T-helper 1 cell treated with Interleukin-12 subunit alpha and Interleukin-12 subunit beta and Interleukin-4 antibody, amounts not matched to agents 30 μg/mL and 1 μg/mL, for 36 hours (primary cell): ENCODE data around the gene HDAC9.
"Not testable (repeated sequence)": the region's sequence is repeated elsewhere in the genome, so short reads cannot be mapped to it uniquely, and the experiment has no call there.

ENCODE experiments used
- H3K27ac Mint-ChIP-seq: one replicate; pipeline ENCODE4 v1.8.0; 2021; ENCODE audit warnings: mild to moderate bottlenecking, mixed read lengths
- H3K27me3 Mint-ChIP-seq: one replicate; pipeline ENCODE4 v1.8.0; 2021; ENCODE audit warnings: low read depth, mixed read lengths
- H3K36me3 Mint-ChIP-seq: one replicate; pipeline ENCODE4 v1.8.0; 2021; ENCODE audit warnings: low read depth, mixed read lengths
- H3K4me1 Mint-ChIP-seq: one replicate; pipeline ENCODE4 v1.8.0; 2021; ENCODE audit warnings: low read depth, mixed read lengths
- H3K4me3 Mint-ChIP-seq: one replicate; pipeline ENCODE4 v1.8.0; 2021; ENCODE audit warnings: mild to moderate bottlenecking, moderate library complexity, mixed read lengths
- H3K9me3 Mint-ChIP-seq: one replicate; pipeline ENCODE4 v1.8.0; 2021; ENCODE audit warnings: mixed read lengths

The HDAC9 gene

DNA sequence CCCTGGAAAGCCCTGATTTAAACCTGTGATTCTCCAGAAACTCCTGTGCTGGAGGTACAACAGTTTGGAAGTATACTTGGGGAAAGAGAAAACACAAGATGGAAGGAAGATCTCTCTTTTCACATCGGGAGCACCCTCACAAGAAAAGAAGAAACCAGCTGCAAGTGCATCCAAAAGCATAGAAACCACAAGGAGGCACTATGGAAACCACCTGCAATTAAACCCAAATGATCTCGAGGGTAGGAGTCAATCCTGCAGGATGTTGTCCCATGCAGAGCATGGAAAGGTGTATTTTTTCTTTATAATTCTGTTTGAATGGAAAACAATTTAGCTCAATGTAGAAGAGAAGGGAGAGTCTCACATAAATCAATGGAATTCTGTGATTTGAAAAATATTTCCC lies 411.4 kb downstream of the HDAC9 start:
- H3K27ac Mint-ChIP-seq: no peak overlapping the region
- no peaks in the 10 kb centered on the region for H3K4me1 Mint-ChIP-seq
- no peak overlapping the region for H3K4me3 Mint-ChIP-seq
- no peaks in the 10 kb centered on the region for H3K36me3 Mint-ChIP-seq
- no peaks in the 10 kb centered on the region for H3K27me3 Mint-ChIP-seq
- H3K9me3 Mint-ChIP-seq: peaks cover 26% of the 10 kb centered on the region

- Mint-ChIP-seq H3K4me3 (no peak overlapping the region), H3K27ac (no peak overlapping the region), H3K4me1 (no peaks in the 10 kb centered on the region), H3K27me3 (no peaks in the 10 kb centered on the region), H3K36me3 (no peaks in the 10 kb centered on the region), H3K9me3 (peaks cover 27% of the 10 kb centered on the region)
Measured at GRCh38 chr7:18913106-18913505, 417.6 kb downstream of the HDAC9 start.

GRCh38 chr7:18916826-18917225 lies 421.3 kb downstream of the HDAC9 start:
- no peaks in the 10 kb centered on the region for H3K4me1 Mint-ChIP-seq
- no peak overlapping the region for H3K4me3 Mint-ChIP-seq
- no peak overlapping the region for H3K27ac Mint-ChIP-seq
- peaks cover 21% of the 10 kb centered on the region for H3K9me3 Mint-ChIP-seq
- no peaks in the 10 kb centered on the region for H3K27me3 Mint-ChIP-seq
- H3K36me3 Mint-ChIP-seq: no peaks in the 10 kb centered on the region

DNA sequence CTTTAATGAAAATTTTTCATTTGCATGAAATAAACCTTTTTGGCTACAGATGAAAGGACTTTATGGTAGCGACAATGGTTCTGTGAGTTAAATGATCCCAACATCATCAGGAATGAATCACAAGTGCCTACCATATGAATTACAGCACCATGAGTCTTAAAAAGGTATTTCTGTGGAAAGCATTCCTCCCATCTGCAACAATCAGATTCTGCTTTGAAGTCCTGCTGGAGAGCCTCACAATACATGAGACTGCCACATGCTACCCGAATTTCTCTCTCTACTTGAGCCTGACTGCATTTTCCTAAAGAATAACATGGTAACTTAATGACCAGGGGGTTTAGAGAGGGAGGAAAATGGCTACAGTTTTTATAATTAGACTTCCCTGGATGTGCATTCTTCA lies 431.6 kb downstream of the HDAC9 start:
- H3K9me3 Mint-ChIP-seq: peaks cover 7% of the 10 kb centered on the region
- H3K4me1 Mint-ChIP-seq: no peaks in the 10 kb centered on the region
- no peaks in the 10 kb centered on the region for H3K27me3 Mint-ChIP-seq
- H3K36me3 Mint-ChIP-seq: no peaks in the 10 kb centered on the region
- no peak overlapping the region for H3K4me3 Mint-ChIP-seq
- no peak overlapping the region for H3K27ac Mint-ChIP-seq

GRCh38 chr7:18936265-18936664 lies 440.7 kb downstream of the HDAC9 start:
- Mint-ChIP-seq H3K4me1 (peaks cover 2% of the 10 kb centered on the region), H3K9me3 (peaks cover 3% of the 10 kb centered on the region), H3K27ac (no peak overlapping the region), H3K36me3 (no peaks in the 10 kb centered on the region), H3K4me3 (no peak overlapping the region), H3K27me3 (no peaks in the 10 kb centered on the region)

DNA sequence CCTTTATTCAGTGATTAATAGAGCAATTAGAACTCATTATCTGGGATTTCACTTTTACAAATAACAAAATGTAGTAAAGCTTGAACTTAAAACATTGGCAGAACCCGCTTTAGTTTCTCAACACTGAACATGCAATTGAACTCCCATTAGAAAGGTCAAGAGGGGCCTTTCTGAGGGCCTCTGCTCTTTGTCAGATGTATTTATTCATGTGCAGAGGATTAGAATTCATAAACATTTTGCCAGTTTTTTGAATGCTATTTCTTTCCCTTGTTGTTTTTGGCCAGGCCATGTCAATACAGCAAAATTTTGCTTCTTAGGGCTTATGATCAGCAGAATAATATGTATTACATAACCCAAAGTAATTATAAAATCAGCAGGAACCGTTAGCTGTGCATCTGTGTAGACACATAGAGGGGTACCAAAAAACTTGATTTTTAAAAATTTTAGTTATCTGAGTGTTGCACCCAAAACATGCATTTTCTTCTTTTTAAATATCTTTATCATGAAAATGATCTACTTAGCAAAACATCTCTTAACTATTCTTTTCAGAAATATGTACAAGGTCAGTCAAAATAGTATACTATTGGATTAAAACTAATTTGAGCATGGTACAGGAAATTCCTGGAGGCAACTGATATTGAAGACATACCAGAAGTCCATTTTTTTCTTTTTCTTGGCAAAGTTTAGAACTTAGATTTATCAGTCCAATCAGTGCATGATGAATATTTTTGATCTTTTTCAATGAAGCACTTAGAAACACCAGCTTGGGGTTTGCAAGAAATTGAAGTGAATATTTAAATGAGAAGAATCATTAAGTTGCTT lies 444.4 kb downstream of the HDAC9 start:
- H3K4me3 Mint-ChIP-seq: no peak overlapping the region
- no peaks in the 10 kb centered on the region for H3K36me3 Mint-ChIP-seq
- no peaks in the 10 kb centered on the region for H3K27me3 Mint-ChIP-seq
- no peaks in the 10 kb centered on the region for H3K9me3 Mint-ChIP-seq
- H3K4me1 Mint-ChIP-seq: peaks cover 2% of the 10 kb centered on the region
- no peak overlapping the region for H3K27ac Mint-ChIP-seq

- no peak overlapping the region for H3K4me3 Mint-ChIP-seq
- H3K4me1 Mint-ChIP-seq: peaks cover 2% of the 10 kb centered on the region
- no peaks in the 10 kb centered on the region for H3K36me3 Mint-ChIP-seq
Measured at GRCh38 chr7:18940593-18941134, 445.1 kb downstream of the HDAC9 start.

GRCh38 chr7:18941207-18941606 lies 445.7 kb downstream of the HDAC9 start:
- Mint-ChIP-seq H3K4me1 (peaks cover 2% of the 10 kb centered on the region), H3K4me3 (no peak overlapping the region), H3K36me3 (no peaks in the 10 kb centered on the region), H3K27ac (no peak overlapping the region), H3K9me3 (no peaks in the 10 kb centered on the region), H3K27me3 (no peaks in the 10 kb centered on the region)

More at GRCh38 chr7:18940593-18941134, 445.1 kb downstream of the HDAC9 start:
- no peaks in the 10 kb centered on the region for H3K27me3 Mint-ChIP-seq
- no peaks in the 10 kb centered on the region for H3K9me3 Mint-ChIP-seq
- no peak overlapping the region for H3K27ac Mint-ChIP-seq

DNA sequence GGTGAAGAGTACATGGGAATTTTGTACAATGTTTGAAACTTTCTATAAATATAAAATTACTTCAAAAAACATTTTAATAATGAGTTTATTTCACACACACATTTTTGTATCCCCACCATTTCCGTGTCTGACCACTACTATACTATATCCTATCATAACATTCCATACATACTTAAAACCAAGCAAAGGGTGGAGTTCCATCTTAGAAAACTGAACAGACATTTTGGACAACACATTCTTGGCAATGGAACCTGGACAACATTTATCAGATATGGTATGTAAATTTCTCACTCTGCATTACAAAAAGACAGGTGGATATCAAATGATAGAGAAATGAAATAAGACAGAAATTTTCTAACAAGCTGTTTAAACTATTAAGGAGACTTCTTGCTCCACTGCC lies 453.0 kb downstream of the HDAC9 start:
- Mint-ChIP-seq H3K9me3 (no peaks in the 10 kb centered on the region), H3K27ac (no peak overlapping the region), H3K4me3 (no peak overlapping the region), H3K27me3 (no peaks in the 10 kb centered on the region), H3K36me3 (no peaks in the 10 kb centered on the region), H3K4me1 (no peaks in the 10 kb centered on the region)

- no peaks in the 10 kb centered on the region for H3K27me3 Mint-ChIP-seq
Measured at GRCh38 chr7:18952846-18953245, 457.3 kb downstream of the HDAC9 start.

DNA sequence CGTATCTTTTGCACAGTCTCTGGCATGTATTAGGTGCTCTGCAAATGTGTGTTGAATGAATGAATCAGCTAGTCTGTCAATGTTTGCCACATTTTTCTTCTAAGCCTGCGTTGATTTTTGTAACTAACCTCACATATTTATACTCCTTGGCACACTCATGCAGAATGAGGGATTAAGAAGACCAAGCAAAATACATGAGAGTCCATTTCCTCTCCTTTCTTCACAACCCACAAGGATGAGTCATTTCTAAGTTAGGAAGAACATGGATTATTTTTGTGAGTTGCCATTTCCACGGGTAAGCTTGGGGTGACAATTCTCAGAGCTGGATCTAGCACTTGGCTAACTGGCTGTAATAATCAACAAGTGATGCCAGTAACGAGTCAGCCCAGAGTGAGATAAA lies 463.1 kb downstream of the HDAC9 start:
- peaks cover 7% of the 10 kb centered on the region for H3K9me3 Mint-ChIP-seq
- H3K27ac Mint-ChIP-seq: no peak overlapping the region
- H3K4me1 Mint-ChIP-seq: no peaks in the 10 kb centered on the region
- H3K4me3 Mint-ChIP-seq: no peak overlapping the region
- no peaks in the 10 kb centered on the region for H3K36me3 Mint-ChIP-seq
- H3K27me3 Mint-ChIP-seq: no peaks in the 10 kb centered on the region

More at GRCh38 chr7:18952846-18953245, 457.3 kb downstream of the HDAC9 start:
- no peaks in the 10 kb centered on the region for H3K4me1 Mint-ChIP-seq
- H3K27ac Mint-ChIP-seq: no peak overlapping the region
- no peak overlapping the region for H3K4me3 Mint-ChIP-seq
- H3K9me3 Mint-ChIP-seq: peaks cover 4% of the 10 kb centered on the region
- no peaks in the 10 kb centered on the region for H3K36me3 Mint-ChIP-seq

DNA sequence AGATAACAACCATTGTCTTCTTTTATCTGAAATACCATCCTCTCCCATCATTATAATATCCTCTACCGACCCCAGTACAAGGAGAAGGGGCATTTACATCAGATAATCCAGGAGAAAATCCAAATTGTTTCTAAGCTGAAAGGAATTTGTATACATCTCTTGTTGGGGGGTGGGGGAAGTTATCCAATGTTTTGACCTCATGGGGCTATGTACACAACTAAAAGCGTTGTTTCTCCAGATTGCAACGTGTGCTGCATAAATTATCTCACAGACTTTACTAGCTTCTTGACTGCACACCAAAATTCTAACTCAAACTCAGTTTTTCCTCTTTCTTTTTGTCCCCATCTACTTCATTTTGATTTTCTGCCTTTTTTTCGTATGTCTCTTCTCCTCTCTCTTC lies 465.2 kb downstream of the HDAC9 start:
- no peaks in the 10 kb centered on the region for H3K27me3 Mint-ChIP-seq
- no peaks in the 10 kb centered on the region for H3K36me3 Mint-ChIP-seq
- no peaks in the 10 kb centered on the region for H3K4me1 Mint-ChIP-seq
- H3K9me3 Mint-ChIP-seq: peaks cover 14% of the 10 kb centered on the region
- H3K27ac Mint-ChIP-seq: no peak overlapping the region
- no peak overlapping the region for H3K4me3 Mint-ChIP-seq

DNA sequence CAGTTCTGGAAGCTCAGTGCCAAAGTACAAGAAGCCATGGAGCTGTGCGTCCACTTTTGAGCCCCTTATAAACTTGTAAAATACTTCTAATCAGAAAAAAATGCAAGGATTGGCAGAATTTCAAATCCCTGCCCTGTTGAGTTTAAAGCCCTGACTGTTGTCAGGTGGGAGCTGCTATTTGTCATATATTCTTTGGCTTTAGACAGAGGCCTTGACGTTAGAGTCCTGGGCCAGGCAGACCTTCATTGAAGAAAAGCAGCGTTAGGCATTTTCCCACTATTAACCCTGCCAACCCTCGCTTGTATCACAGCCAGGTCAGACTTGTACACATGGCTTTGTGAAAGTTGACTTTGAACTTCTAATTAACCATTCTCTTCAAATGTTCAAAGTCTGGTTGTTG lies 466.5 kb downstream of the HDAC9 start:
- Mint-ChIP-seq H3K9me3 (peaks cover 13% of the 10 kb centered on the region), H3K4me1 (no peaks in the 10 kb centered on the region), H3K27me3 (no peaks in the 10 kb centered on the region)

GRCh38 chr7:18965657-18966056 lies 470.1 kb downstream of the HDAC9 start:
- peaks cover 17% of the 10 kb centered on the region for H3K9me3 Mint-ChIP-seq
- H3K36me3 Mint-ChIP-seq: no peaks in the 10 kb centered on the region
- H3K4me3 Mint-ChIP-seq: no peak overlapping the region
- H3K27me3 Mint-ChIP-seq: no peaks in the 10 kb centered on the region
- H3K4me1 Mint-ChIP-seq: no peaks in the 10 kb centered on the region
- H3K27ac Mint-ChIP-seq: no peak overlapping the region

More for the DNA sequence above, 466.5 kb downstream of the HDAC9 start:
- H3K36me3 Mint-ChIP-seq: no peaks in the 10 kb centered on the region
- H3K4me3 Mint-ChIP-seq: no peak overlapping the region
- no peak overlapping the region for H3K27ac Mint-ChIP-seq

DNA sequence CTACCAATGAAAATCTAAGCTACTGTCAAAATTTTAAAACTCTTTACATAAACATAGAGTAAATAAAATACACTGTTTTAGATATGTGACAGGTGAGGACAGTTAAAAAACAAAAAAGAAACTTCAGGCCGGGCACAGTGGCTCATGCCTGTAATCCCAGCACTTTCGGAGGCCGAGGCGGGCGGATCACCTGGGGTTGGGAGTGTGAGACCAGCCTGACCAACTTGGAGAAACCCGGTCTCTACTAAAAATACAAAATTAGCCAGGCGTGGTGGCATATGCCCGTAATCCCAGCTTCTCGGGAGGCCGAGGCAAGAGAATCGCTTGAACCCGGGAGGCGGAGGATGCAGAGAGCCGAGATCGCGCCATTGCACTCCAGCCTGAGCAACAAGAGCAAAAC lies 472.2 kb downstream of the HDAC9 start:
- not testable (repeated sequence) for H3K27me3 Mint-ChIP-seq, H3K27ac Mint-ChIP-seq, H3K4me1 Mint-ChIP-seq, H3K4me3 Mint-ChIP-seq, H3K36me3 Mint-ChIP-seq
- peaks cover 16% of the 10 kb centered on the region for H3K9me3 Mint-ChIP-seq
